ENCODE results near the gene SFTPD.

Gene SFTPD

GRCh38 chr10:79984851-79985250 is 35.9 kb upstream of the SFTPD start:
- no peaks in the 10 kb centered on the region for H3K9me3 ChIP-seq (ENCODE audit: severe bottlenecking)
- no peak for TF ChIP-seq CTCF (IDR thresholded peaks at IDR 0.05; ENCODE audit: low read depth, low read length)
- H3K27ac ChIP-seq: no peak overlapping the region
- H3K36me3 ChIP-seq: no peaks in the 10 kb centered on the region
- H3K4me3 ChIP-seq (ENCODE audit: low read depth, low read length): no peak overlapping the region
- no peaks in the 10 kb centered on the region for H3K27me3 ChIP-seq (ENCODE audit: insufficient read depth, low read depth, severe bottlenecking)
- DNase-seq: no peak

GRCh38 chr10:79983286-79983909 is 34.5 kb upstream of the SFTPD start:
- H3K36me3 ChIP-seq: no peaks in the 10 kb centered on the region
- no peak overlapping the region for H3K27ac ChIP-seq
- no peak for DNase-seq
- H3K4me3 ChIP-seq (ENCODE audit: low read depth, low read length): no peak overlapping the region
- no peak for TF ChIP-seq CTCF (IDR thresholded peaks at IDR 0.05; ENCODE audit: low read depth, low read length)
- H3K27me3 ChIP-seq (ENCODE audit: insufficient read depth, low read depth, severe bottlenecking): no peaks in the 10 kb centered on the region
- no peaks in the 10 kb centered on the region for H3K9me3 ChIP-seq (ENCODE audit: severe bottlenecking)

GRCh38 chr10:79982861-79983260 is 34.0 kb upstream of the SFTPD start:
- no peak for TF ChIP-seq CTCF (IDR thresholded peaks at IDR 0.05; ENCODE audit: low read depth, low read length)
- H3K27ac ChIP-seq: no peak overlapping the region
- no peak overlapping the region for H3K4me3 ChIP-seq (ENCODE audit: low read depth, low read length)
- H3K27me3 ChIP-seq (ENCODE audit: insufficient read depth, low read depth, severe bottlenecking): no peaks in the 10 kb centered on the region
- DNase-seq: no peak
- H3K36me3 ChIP-seq: no peaks in the 10 kb centered on the region
- no peaks in the 10 kb centered on the region for H3K9me3 ChIP-seq (ENCODE audit: severe bottlenecking)

- no peaks in the 10 kb centered on the region for H3K27me3 ChIP-seq (ENCODE audit: insufficient read depth, low read depth, severe bottlenecking)
- TF ChIP-seq CTCF (IDR thresholded peaks at IDR 0.05; ENCODE audit: low read depth, low read length): no peak
- H3K27ac ChIP-seq: no peak overlapping the region; the same call in 1 of the 2 replicates
- H3K9me3 ChIP-seq (ENCODE audit: severe bottlenecking): no peaks in the 10 kb centered on the region
- DNase-seq: peak; percentile 39
- peak overlapping the region; percentile 60 for H3K4me3 ChIP-seq (ENCODE audit: low read depth, low read length)
- no peaks in the 10 kb centered on the region for H3K36me3 ChIP-seq
These were observed 33.5 kb upstream of the SFTPD start for GRCh38 chr10:79982362-79982800.

GRCh38 chr10:79981450-79982361 is 32.8 kb upstream of the SFTPD start:
- Histone ChIP-seq H3K27ac (peak overlapping the region; percentile 73), H3K4me3 (ENCODE audit: low read depth, low read length) (peak overlapping the region; percentile 60)
- peak; percentile 57 for DNase-seq

More at GRCh38 chr10:79981450-79982361, 32.8 kb upstream of the SFTPD start:
- TF ChIP-seq CTCF (IDR thresholded peaks at IDR 0.05; ENCODE audit: low read depth, low read length): peak; percentile 25; the same call in 1 of the 2 replicates
- peaks cover 2% of the 10 kb centered on the region for H3K9me3 ChIP-seq (ENCODE audit: severe bottlenecking)
- H3K27me3 ChIP-seq (ENCODE audit: insufficient read depth, low read depth, severe bottlenecking): no peaks in the 10 kb centered on the region
- H3K36me3 ChIP-seq: no peaks in the 10 kb centered on the region
